ENCODE results near the gene BTBD8.

BTBD8 gene

DNA sequence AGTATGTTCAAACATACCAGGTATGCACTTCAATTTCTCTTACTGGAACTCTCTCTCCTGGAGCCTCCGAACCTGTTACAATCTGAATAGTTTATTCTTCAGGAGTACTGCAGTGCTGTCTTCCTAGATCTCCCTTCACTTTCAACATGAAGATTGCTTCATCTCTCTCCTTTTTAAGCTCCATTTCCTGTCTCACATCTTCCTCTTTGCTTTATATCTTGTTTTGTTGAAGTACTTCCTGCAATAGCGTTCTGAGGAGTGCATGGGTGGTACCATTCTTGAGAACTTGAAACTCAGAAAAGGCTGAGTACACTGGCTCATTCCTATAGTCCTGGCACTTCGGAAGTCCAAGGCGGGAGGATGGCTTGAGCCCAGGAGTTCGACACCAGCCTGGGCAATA is 121.8 kb downstream of the BTBD8 start:
- DNase-seq = no peak

DNA sequence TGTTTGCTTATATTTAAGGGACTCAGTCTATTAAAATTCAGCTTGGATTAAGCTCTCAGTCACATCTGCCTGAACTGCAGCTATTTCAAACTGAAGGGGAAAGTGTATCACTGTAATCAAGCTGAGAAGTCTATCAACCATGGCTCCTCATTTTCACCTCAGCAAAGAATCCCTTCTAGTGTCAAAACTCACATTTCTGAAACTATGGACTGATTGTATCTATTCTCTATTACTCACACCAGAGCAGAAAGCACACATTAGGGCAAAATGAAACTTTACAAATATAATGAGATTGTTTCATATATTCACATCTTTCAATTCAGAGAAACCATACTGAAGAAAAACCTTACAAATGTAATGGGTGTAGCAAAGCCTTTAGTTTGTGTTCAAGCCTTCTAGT is 123.0 kb downstream of the BTBD8 start:
- DNase-seq = no peak

GRCh38 chr1:92210701-92211100 is 130.6 kb downstream of the BTBD8 start:
- DNase-seq = no peak

- DNase-seq = no peak
Observed at GRCh38 chr1:92211166-92211565, 131.0 kb downstream of the BTBD8 start.

- DNase-seq = no peak
Observed at GRCh38 chr1:92217721-92218120, 137.6 kb downstream of the BTBD8 start, which contains the start of gene C1orf146. Gene C1orf146, plus strand, starts transcription at chr1:92217915. Its CDS starts 13,506 bp downstream, at chr1:92231421.

GRCh38 chr1:92218559-92218958 is 138.4 kb downstream of the BTBD8 start:
- DNase-seq = no peak

DNA sequence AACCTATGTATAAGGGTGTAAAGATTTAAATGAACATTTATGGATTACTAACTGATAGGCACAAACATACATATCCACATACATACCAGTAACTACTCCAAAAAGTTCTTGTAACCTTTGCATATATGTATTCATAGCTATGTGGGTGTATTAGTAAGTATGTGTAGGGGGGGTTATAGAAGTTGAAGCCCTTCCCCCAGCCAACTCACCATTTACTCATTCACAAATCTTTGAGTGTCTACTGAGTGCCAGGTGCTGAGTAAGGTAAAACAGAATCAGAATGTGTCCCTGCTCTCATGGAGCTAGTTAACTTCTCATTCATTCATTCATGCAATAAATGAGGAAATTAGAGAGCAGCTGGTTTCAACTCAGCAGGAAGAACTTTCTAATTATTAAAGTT is 138.9 kb downstream of the BTBD8 start:
- no peak for DNase-seq

DNA sequence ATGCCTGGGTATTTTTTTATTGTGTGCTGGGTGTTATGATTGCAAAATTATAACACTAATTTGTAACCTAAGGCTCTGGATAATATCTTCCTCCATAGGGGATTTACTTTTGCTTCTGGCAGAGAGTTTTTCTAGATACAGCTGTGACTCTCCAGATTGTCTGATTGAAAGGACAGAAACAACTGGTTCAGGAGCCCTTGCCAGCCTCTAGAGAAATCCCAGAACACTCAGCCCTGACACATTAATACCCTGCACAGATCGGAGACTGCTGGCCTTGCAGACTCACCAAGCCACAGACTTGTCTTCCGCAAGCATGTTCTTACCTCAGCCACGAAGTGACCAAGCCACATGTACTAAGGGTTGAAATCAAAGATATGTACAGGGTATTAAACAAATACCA is 148.3 kb downstream of the BTBD8 start:
- DNase-seq = no peak

DNA sequence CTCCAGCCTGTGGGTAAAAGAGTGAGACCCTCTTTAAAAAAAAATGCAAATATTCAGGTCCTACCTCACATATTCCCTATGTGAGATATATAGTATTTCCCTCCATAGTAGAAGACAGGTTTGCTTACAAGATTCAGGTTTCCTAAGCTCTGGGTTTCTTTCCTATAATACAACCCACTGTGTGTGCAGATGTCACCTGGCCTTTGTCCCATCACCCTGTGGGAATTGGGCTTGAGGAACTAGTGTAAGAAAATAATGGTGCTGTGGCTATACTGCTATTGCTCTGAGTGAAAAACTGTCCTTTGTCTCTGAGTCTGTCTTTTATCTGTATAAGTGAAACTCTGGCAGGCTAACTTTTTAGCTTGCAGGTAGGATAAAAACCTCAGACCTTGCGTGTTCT is 150.6 kb downstream of the BTBD8 start:
- no peak for DNase-seq

Measured in OCI-M1 (cell line).